Measurements from ENCODE around the gene IL10RB. TPM values are rescaled to one million over a fixed set of nuclear protein-coding genes. Genes with fewer than 3 reads are reported as not detected.

Gene IL10RB
- total RNA-seq, 1 donor from 2014 or later, result 47.1 TPM

DNA sequence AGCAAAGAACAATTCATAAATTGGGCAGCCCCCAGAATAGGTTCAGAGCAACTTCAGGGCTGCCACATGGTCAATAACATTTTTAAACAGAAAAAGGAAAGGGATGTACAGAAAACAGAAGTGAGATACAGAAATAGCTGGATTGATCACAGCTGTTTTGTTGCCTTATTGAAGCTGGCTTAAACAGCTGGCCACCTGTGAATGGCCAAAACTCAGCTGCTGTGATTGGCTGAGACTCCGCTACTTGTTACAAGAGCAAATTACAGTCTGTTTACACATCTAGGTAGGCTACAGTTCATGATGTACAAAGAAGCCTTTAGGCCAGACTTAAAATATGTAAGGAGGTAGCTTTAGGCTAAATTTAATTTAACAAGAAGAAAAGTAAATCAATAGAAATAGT is 47.0 kb downstream of the IL10RB start:
- Histone ChIP-seq H3K4me3 (no peak overlapping the region), H3K27ac (no peak overlapping the region), H3K4me1 (no peaks in the 10 kb centered on the region), H3K9me3 (no peaks in the 10 kb centered on the region), H3K36me3 (no peaks in the 10 kb centered on the region), H3K27me3 (no peaks in the 10 kb centered on the region)
- intact Hi-C loops (cut with DNase I), result no loop called here
- no peak for DNase-seq
- no peak for ATAC-seq
- no peak for TF ChIP-seq CTCF (IDR thresholded peaks at IDR 0.05)

GRCh38 chr21:33313611-33314010 is 47.4 kb downstream of the IL10RB start:
- Histone ChIP-seq H3K36me3 (no peaks in the 10 kb centered on the region), H3K9me3 (no peaks in the 10 kb centered on the region), H3K27ac (no peak overlapping the region), H3K4me3 (no peak overlapping the region), H3K4me1 (no peaks in the 10 kb centered on the region), H3K27me3 (no peaks in the 10 kb centered on the region)
- ATAC-seq (no peak), DNase-seq (no peak)
- no peak for TF ChIP-seq CTCF (IDR thresholded peaks at IDR 0.05)
- intact Hi-C loops (cut with DNase I), result no loop called here

- H3K36me3 ChIP-seq, result no peaks in the 10 kb centered on the region
- DNase-seq (no peak), ATAC-seq (no peak)
- no peaks in the 10 kb centered on the region for H3K4me1 ChIP-seq
- H3K27me3 ChIP-seq, result no peaks in the 10 kb centered on the region
- no peak overlapping the region for H3K27ac ChIP-seq
- no peaks in the 10 kb centered on the region for H3K9me3 ChIP-seq
- intact Hi-C loops (cut with DNase I), result no loop called here
- TF ChIP-seq CTCF (IDR thresholded peaks at IDR 0.05), result no peak
- no peak overlapping the region for H3K4me3 ChIP-seq
Observed at GRCh38 chr21:33314111-33314510, 47.9 kb downstream of the IL10RB start.

DNA sequence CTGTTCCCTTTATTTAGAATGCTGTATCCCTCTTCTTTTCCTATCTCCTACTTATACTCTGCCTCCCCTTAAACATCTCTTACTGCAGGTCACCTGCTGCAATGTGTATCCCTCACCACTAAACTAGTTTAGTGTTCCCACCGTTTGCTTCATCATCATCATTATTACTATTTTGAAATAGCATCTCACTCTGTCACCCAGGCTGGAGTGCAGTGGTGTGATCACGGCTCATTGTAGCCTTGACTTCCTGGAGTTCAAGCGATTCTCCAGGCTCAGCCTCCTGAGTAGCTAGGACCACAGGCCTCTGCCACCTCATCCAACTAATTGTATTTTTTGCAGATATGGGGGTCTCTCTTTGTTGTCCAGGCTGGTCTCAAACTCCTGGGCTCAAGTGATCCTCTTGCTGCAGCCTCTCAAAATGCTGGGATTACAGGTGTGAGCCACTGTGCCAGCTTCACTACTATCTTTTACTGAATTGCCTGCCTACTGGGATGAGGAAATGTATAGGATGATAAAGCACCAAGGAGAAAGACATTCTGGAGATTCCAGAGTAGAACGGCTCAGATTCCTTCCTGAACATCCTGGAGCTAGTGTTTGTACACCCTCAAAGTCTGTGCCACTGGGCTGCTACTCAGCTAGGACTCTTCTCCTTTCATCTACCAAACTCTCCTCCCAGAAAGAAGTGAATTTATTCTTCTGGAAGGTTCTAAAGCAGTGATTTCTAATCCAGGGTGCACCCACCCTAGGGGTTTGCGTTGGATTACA is 50.0 kb downstream of the IL10RB start:
- Histone ChIP-seq H3K27me3 (no peaks in the 10 kb centered on the region), H3K4me1 (no peaks in the 10 kb centered on the region), H3K27ac (no peak overlapping the region), H3K4me3 (no peak overlapping the region), H3K9me3 (no peaks in the 10 kb centered on the region), H3K36me3 (no peaks in the 10 kb centered on the region)
- DNase-seq, result no peak
- no peak for ATAC-seq
- intact Hi-C loops (cut with DNase I), result no loop called here
- TF ChIP-seq CTCF (IDR thresholded peaks at IDR 0.05), result no peak

DNA sequence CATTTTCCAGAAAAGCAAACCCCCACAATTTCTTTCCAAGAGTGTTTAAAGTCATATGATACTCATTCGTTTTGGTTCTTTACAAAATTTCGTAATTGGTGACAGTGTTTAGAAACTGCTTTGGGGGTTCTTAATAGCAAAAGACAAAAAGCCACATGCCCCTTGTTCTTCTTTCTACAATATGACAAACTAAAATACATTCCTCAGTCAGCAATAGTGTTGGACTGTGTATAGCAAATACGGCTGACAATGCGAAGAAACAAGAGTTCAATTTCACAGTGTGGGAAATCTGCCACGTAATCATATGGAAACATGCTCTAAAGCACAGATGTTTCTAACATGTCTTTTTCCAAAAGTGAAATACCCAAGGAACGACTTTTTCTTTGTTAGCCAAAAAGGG is 51.0 kb downstream of the IL10RB start:
- Histone ChIP-seq H3K4me1 (no peaks in the 10 kb centered on the region), H3K9me3 (no peaks in the 10 kb centered on the region), H3K27me3 (no peaks in the 10 kb centered on the region), H3K36me3 (no peaks in the 10 kb centered on the region), H3K27ac (no peak overlapping the region), H3K4me3 (no peak overlapping the region)
- ATAC-seq (peak; percentile 59), DNase-seq (no peak)
- intact Hi-C loops (cut with DNase I), result no loop called here
- no peak for TF ChIP-seq CTCF (IDR thresholded peaks at IDR 0.05)

Measured in upper lobe of right lung (tissue), 1 donor.